Measurements from ENCODE around the gene BCOR.

- no peak for TF ChIP-seq CTCF (IDR thresholded peaks at IDR 0.05; ENCODE audit: borderline replicate concordance, extremely low read depth, low read length, poor library complexity, severe bottlenecking)
- no peak for TF ChIP-seq EZH2 (IDR thresholded peaks at IDR 0.05; ENCODE audit: borderline replicate concordance, low read depth, low read length, severe bottlenecking)
Measured at GRCh38 chrX:40003071-40003427, 94.7 kb downstream of the BCOR start.

Data from DND-41 (cell line).